ENCODE measurements around the gene TPSG1. TPM values are rescaled to one million over a fixed set of nuclear protein-coding genes. Genes with fewer than 3 reads are reported as not detected.

The TPSG1 gene
- total and polyA plus RNA-seq, 2 donors: 0.14 TPM; not detected in 1

- no peaks in the 10 kb centered on the region for H3K4me1 ChIP-seq (ENCODE audit: control insufficient read depth in 2 of 2, insufficient read depth in 2 of 2, low read length in 2 of 2)
- no peak overlapping the region for H3K27ac ChIP-seq (ENCODE audit: low read depth in 1 of 2, low read length in 1 of 2)
- H3K9me3 ChIP-seq (ENCODE audit: control insufficient read depth in 2 of 2, insufficient read depth in 1 of 2, low read length in 1 of 2): peaks cover 0 to 17% of the 10 kb centered on the region in 2 donors
- DNase-seq (ENCODE audit: low read depth in 6 of 9, low spot score in 9 of 9): no peak
- H3K27me3 ChIP-seq (ENCODE audit: control insufficient read depth in 2 of 2, insufficient read depth in 1 of 2, low read length in 1 of 2): peaks cover 32 to 42% of the 10 kb centered on the region in 2 donors
- H3K36me3 ChIP-seq (ENCODE audit: control insufficient read depth in 2 of 2, insufficient read depth in 2 of 2, low read length in 1 of 2): no peaks in the 10 kb centered on the region
- H3K4me3 ChIP-seq (ENCODE audit: low read length in 2 of 2): no peak overlapping the region
- 98% methylated on average over 16 of the region's 16 CpGs for WGBS
Observed at GRCh38 chr16:1264345-1265089, 39.4 kb upstream of the TPSG1 start.

- Histone ChIP-seq H3K36me3 (ENCODE audit: control insufficient read depth in 2 of 2, insufficient read depth in 2 of 2, low read length in 1 of 2) (no peaks in the 10 kb centered on the region), H3K4me3 (ENCODE audit: low read length in 2 of 2) (no peak overlapping the region), H3K4me1 (ENCODE audit: control insufficient read depth in 2 of 2, insufficient read depth in 2 of 2, low read length in 2 of 2) (peaks cover 0 to 4% of the 10 kb centered on the region in 2 donors), H3K9me3 (ENCODE audit: control insufficient read depth in 2 of 2, insufficient read depth in 1 of 2, low read length in 1 of 2) (peaks cover 0 to 17% of the 10 kb centered on the region in 2 donors), H3K27me3 (ENCODE audit: control insufficient read depth in 2 of 2, insufficient read depth in 1 of 2, low read length in 1 of 2) (peaks cover 37 to 49% of the 10 kb centered on the region in 2 donors), H3K27ac (ENCODE audit: low read depth in 1 of 2, low read length in 1 of 2) (no peak overlapping the region)
- DNase-seq (ENCODE audit: low read depth in 6 of 9, low spot score in 9 of 9): no peak
- 89% methylated on average over 15 of the region's 15 CpGs for WGBS
Observed at GRCh38 chr16:1263591-1264344, 38.7 kb upstream of the TPSG1 start.

DNA sequence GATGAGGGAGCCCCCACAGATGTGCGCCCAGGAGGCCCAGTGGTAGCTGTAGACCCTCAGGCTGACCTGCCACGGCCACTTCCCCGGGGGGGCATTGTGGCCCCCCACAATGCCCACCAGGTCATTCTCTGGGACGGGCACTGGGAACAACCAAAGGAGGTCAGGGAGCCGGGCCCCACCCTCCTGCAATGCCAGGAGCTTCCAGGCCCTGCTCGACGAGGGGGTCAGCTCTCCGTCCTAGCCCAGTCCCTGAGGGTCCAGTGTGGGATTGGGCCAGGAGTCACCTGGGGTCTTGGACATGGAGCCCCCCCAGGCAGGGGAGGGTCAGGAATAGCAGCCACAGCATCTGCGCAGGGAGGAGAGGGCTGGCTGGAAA lies 37.8 kb upstream of the TPSG1 start:
- H3K27me3 ChIP-seq (ENCODE audit: control insufficient read depth in 2 of 2, insufficient read depth in 1 of 2, low read length in 1 of 2): peaks cover 37 to 50% of the 10 kb centered on the region in 2 donors

GRCh38 chr16:1262210-1262845 lies 37.3 kb upstream of the TPSG1 start:
- peaks cover 0 to 4% of the 10 kb centered on the region in 2 donors for H3K4me1 ChIP-seq (ENCODE audit: control insufficient read depth in 2 of 2, insufficient read depth in 2 of 2, low read length in 2 of 2)
- H3K9me3 ChIP-seq (ENCODE audit: control insufficient read depth in 2 of 2, insufficient read depth in 1 of 2, low read length in 1 of 2): peaks cover 0 to 17% of the 10 kb centered on the region in 2 donors
- 93% methylated on average over 32 of the region's 32 CpGs for WGBS
- DNase-seq (ENCODE audit: low read depth in 6 of 9, low spot score in 9 of 9): no peak
- H3K27ac ChIP-seq (ENCODE audit: low read depth in 1 of 2, low read length in 1 of 2): no peak overlapping the region
- no peaks in the 10 kb centered on the region for H3K36me3 ChIP-seq (ENCODE audit: control insufficient read depth in 2 of 2, insufficient read depth in 2 of 2, low read length in 1 of 2)
- H3K4me3 ChIP-seq (ENCODE audit: low read length in 2 of 2): no peak overlapping the region
- peaks cover 37 to 50% of the 10 kb centered on the region in 2 donors for H3K27me3 ChIP-seq (ENCODE audit: control insufficient read depth in 2 of 2, insufficient read depth in 1 of 2, low read length in 1 of 2)

More for the DNA sequence above, 37.8 kb upstream of the TPSG1 start:
- H3K9me3 ChIP-seq (ENCODE audit: control insufficient read depth in 2 of 2, insufficient read depth in 1 of 2, low read length in 1 of 2): peaks cover 0 to 17% of the 10 kb centered on the region in 2 donors
- no peak overlapping the region for H3K27ac ChIP-seq (ENCODE audit: low read depth in 1 of 2, low read length in 1 of 2)
- H3K4me3 ChIP-seq (ENCODE audit: low read length in 2 of 2): no peak overlapping the region
- 91% methylated on average over 9 of the region's 9 CpGs for WGBS
- H3K36me3 ChIP-seq (ENCODE audit: control insufficient read depth in 2 of 2, insufficient read depth in 2 of 2, low read length in 1 of 2): no peaks in the 10 kb centered on the region
- DNase-seq (ENCODE audit: low read depth in 6 of 9, low spot score in 9 of 9): no peak
- peaks cover 0 to 4% of the 10 kb centered on the region in 2 donors for H3K4me1 ChIP-seq (ENCODE audit: control insufficient read depth in 2 of 2, insufficient read depth in 2 of 2, low read length in 2 of 2)

DNA sequence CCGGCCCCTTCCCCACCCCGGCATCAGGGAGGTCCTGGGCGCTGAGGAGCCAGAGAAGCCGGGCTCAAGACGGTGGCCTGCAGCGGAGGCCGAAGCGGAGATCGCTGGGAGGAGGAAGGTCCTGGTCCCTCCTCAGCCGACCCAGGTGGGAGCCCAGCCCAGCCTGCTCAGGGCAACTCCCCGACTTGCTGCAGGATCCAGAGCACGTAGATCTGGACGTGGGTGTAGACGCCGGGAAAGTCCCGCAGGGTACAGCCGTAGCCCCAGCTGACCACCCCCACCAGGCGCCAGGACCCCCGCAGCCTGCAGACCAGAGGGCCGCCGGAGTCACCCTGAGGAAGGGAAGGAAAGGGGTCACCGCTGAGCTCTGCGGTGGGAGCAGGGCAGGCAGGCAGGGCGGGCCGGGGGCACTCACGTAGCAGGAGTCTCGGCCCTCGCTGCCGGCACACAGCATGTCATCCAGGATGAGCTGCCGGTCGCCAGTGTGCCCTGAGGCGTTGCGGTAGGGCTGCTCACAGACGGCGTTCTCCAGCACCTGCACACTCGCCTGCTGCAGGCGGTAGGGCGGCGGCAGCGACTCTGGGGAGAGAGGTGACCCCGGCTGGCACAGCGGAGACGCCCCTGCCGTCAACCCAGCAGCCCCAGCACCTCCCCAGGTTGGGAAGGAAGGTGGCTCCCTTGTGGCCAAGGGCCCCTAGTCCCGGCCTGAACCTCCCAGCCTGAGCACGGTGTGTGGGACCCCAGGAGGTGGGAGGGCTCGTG lies 36.2 kb upstream of the TPSG1 start:
- H3K4me1 ChIP-seq (ENCODE audit: control insufficient read depth in 2 of 2, insufficient read depth in 2 of 2, low read length in 2 of 2): peaks cover 0 to 4% of the 10 kb centered on the region in 2 donors
- no peak for DNase-seq (ENCODE audit: low read depth in 6 of 9, low spot score in 9 of 9)
- H3K27me3 ChIP-seq (ENCODE audit: control insufficient read depth in 2 of 2, insufficient read depth in 1 of 2, low read length in 1 of 2): peaks cover 37 to 50% of the 10 kb centered on the region in 2 donors
- H3K9me3 ChIP-seq (ENCODE audit: control insufficient read depth in 2 of 2, insufficient read depth in 1 of 2, low read length in 1 of 2): peaks cover 0 to 17% of the 10 kb centered on the region in 2 donors
- H3K4me3 ChIP-seq (ENCODE audit: low read length in 2 of 2): no peak overlapping the region
- no peaks in the 10 kb centered on the region for H3K36me3 ChIP-seq (ENCODE audit: control insufficient read depth in 2 of 2, insufficient read depth in 2 of 2, low read length in 1 of 2)
- H3K27ac ChIP-seq (ENCODE audit: low read depth in 1 of 2, low read length in 1 of 2): no peak overlapping the region
- WGBS: 15% methylated on average over 47 of the region's 47 CpGs

DNA sequence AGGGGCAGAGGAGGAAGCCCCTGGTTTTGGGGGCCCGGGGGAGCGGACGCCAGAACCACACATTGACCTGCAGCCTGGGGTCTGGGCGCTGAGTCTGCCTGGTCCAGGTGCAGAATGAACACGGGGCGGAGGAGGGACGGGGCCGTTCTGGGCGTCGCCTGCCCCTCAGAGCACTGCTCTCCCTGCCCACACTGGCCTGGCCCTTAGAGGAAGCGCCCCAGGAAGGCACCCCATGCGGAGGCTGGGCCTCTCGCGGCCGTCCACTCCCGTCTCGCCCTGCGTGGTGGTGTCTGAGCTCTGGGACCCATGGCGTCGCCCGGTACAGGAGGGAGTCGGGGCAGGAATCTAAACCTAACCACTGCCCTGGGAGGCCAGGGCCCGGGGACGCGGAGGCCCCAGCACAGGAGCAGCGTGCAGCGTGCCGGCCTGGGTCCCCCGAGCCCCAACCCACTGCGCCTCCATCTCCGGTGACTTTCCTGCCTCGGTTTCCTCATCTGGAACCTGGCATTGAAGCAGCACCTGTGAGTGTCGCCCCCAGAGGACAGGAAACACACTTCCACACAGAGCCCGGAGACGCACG lies 35.1 kb upstream of the TPSG1 start:
- H3K4me1 ChIP-seq (ENCODE audit: control insufficient read depth in 2 of 2, insufficient read depth in 2 of 2, low read length in 2 of 2): peaks cover 0 to 4% of the 10 kb centered on the region in 2 donors
- H3K27ac ChIP-seq (ENCODE audit: low read depth in 1 of 2, low read length in 1 of 2): no peak overlapping the region
- H3K36me3 ChIP-seq (ENCODE audit: control insufficient read depth in 2 of 2, insufficient read depth in 2 of 2, low read length in 1 of 2): no peaks in the 10 kb centered on the region
- DNase-seq (ENCODE audit: low read depth in 6 of 9, low spot score in 9 of 9): no peak
- no peak overlapping the region for H3K4me3 ChIP-seq (ENCODE audit: low read length in 2 of 2)
- WGBS: 75% methylated on average over 36 of the region's 36 CpGs
- H3K9me3 ChIP-seq (ENCODE audit: control insufficient read depth in 2 of 2, insufficient read depth in 1 of 2, low read length in 1 of 2): peaks cover 0 to 13% of the 10 kb centered on the region in 2 donors
- H3K27me3 ChIP-seq (ENCODE audit: control insufficient read depth in 2 of 2, insufficient read depth in 1 of 2, low read length in 1 of 2): peaks cover 37 to 50% of the 10 kb centered on the region in 2 donors

DNA sequence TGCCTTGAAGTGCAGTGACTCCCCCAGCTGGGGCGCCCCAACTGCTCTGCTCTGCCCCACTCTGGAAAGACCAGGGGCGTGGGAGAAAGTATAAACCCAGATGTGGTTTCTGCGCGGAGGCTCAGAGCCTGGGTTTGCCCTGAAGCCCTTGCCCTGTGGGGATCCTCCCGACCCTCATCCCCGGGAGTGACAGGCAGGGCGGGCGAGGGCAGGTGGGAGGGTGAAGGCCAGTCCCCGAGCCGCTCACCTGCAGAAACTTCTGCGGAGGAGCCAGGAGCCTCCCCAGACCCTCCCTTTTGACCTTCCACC lies 34.6 kb upstream of the TPSG1 start:
- Histone ChIP-seq H3K9me3 (ENCODE audit: control insufficient read depth in 2 of 2, insufficient read depth in 1 of 2, low read length in 1 of 2) (peaks cover 0 to 9% of the 10 kb centered on the region in 2 donors), H3K4me1 (ENCODE audit: control insufficient read depth in 2 of 2, insufficient read depth in 2 of 2, low read length in 2 of 2) (peaks cover 0 to 4% of the 10 kb centered on the region in 2 donors), H3K36me3 (ENCODE audit: control insufficient read depth in 2 of 2, insufficient read depth in 2 of 2, low read length in 1 of 2) (no peaks in the 10 kb centered on the region), H3K4me3 (ENCODE audit: low read length in 2 of 2) (no peak overlapping the region), H3K27ac (ENCODE audit: low read depth in 1 of 2, low read length in 1 of 2) (no peak overlapping the region), H3K27me3 (ENCODE audit: control insufficient read depth in 2 of 2, insufficient read depth in 1 of 2, low read length in 1 of 2) (peaks cover 37 to 50% of the 10 kb centered on the region in 2 donors)
- no peak for DNase-seq (ENCODE audit: low read depth in 6 of 9, low spot score in 9 of 9)
- WGBS: 37% methylated on average over 11 of the region's 11 CpGs

GRCh38 chr16:1258906-1259759 lies 34.1 kb upstream of the TPSG1 start:
- Histone ChIP-seq H3K27ac (ENCODE audit: low read depth in 1 of 2, low read length in 1 of 2) (no peak overlapping the region), H3K9me3 (ENCODE audit: control insufficient read depth in 2 of 2, insufficient read depth in 1 of 2, low read length in 1 of 2) (peaks cover 0 to 3% of the 10 kb centered on the region in 2 donors), H3K4me1 (ENCODE audit: control insufficient read depth in 2 of 2, insufficient read depth in 2 of 2, low read length in 2 of 2) (peaks cover 0 to 4% of the 10 kb centered on the region in 2 donors), H3K27me3 (ENCODE audit: control insufficient read depth in 2 of 2, insufficient read depth in 1 of 2, low read length in 1 of 2) (peaks cover 37 to 50% of the 10 kb centered on the region in 2 donors), H3K4me3 (ENCODE audit: low read length in 2 of 2) (no peak overlapping the region), H3K36me3 (ENCODE audit: control insufficient read depth in 2 of 2, insufficient read depth in 2 of 2, low read length in 1 of 2) (no peaks in the 10 kb centered on the region)
- DNase-seq (ENCODE audit: low read depth in 6 of 9, low spot score in 9 of 9): no peak
- WGBS: 24% methylated on average over 42 of the region's 42 CpGs

Measured in thymus (tissue), 11 donors.